ENCODE data around the gene USP54. TPM values are rescaled to one million over a fixed set of nuclear protein-coding genes. Genes with fewer than 3 reads are reported as not detected.

The USP54 gene
- total and polyA plus RNA-seq, 4 donors, result 1.3 to 10.4 (median 6.3) TPM

- Histone ChIP-seq H3K4me1 (ENCODE audit: control insufficient read depth in 4 of 4, insufficient read depth in 4 of 4, low read length in 3 of 4) (no peaks in the 10 kb centered on the region), H3K9ac (ENCODE audit: low read depth in 1 of 2, low read length in 2 of 2) (no peak overlapping the region), H3K27ac (ENCODE audit: low read depth in 1 of 2, low read length in 2 of 2) (no peak overlapping the region), H3K4me3 (ENCODE audit: low read depth in 1 of 3, low read length in 3 of 3) (no peak overlapping the region), H3K27me3 (ENCODE audit: control insufficient read depth in 4 of 4, insufficient read depth in 4 of 4, low read length in 3 of 4) (no peaks in the 10 kb centered on the region), H3K36me3 (ENCODE audit: control insufficient read depth in 4 of 4, insufficient read depth in 3 of 4, low read depth in 1 of 4, low read length in 3 of 4) (peaks cover 0 to 2% (median 0%) of the 10 kb centered on the region in 4 donors), H3K9me3 (ENCODE audit: control insufficient read depth in 4 of 4, low read length in 3 of 4) (no peaks in the 10 kb centered on the region)
- TF ChIP-seq ATF3 (IDR thresholded peaks at IDR 0.05), result no peak
- TF ChIP-seq ZBTB33 (IDR thresholded peaks at IDR 0.05), result no peak
- TF ChIP-seq SP1 (IDR thresholded peaks at IDR 0.05), result no peak
- TF ChIP-seq RXRA (IDR thresholded peaks at IDR 0.05), result no peak
- no peak for TF ChIP-seq REST (IDR thresholded peaks at IDR 0.05)
- no peak for TF ChIP-seq JUND (IDR thresholded peaks at IDR 0.05)
- no peak for TF ChIP-seq TAF1 (conservative IDR thresholded peaks at IDR 0.05)
- TF ChIP-seq EGR1 (IDR thresholded peaks at IDR 0.05; ENCODE audit: low read depth in 2 of 2), result no peak
- no peak for TF ChIP-seq YY1 (IDR thresholded peaks at IDR 0.05)
- no peak for TF ChIP-seq MAX (IDR thresholded peaks at IDR 0.05)
- TF ChIP-seq FOXA1 (IDR thresholded peaks at IDR 0.05), result no peak
- TF ChIP-seq CTCF (IDR thresholded peaks at IDR 0.05; ENCODE audit: low read depth, low read length, missing input control), result no peak
- TF ChIP-seq HNF4G (IDR thresholded peaks at IDR 0.05), result no peak
- no peak for TF ChIP-seq GABPA (IDR thresholded peaks at IDR 0.05 in 1 of 2, conservative IDR thresholded peaks at IDR 0.05 in 1 of 2)
- TF ChIP-seq FOXA2 (IDR thresholded peaks at IDR 0.05), result no peak
- no peak for TF ChIP-seq HNF4A (conservative IDR thresholded peaks at IDR 0.05)
- no peak for TF ChIP-seq NR2F2 (IDR thresholded peaks at IDR 0.05)
- TF ChIP-seq RAD21 (IDR thresholded peaks at IDR 0.05), result no peak
- no peak for DNase-seq (ENCODE audit: low spot score)
- WGBS, result 85% methylated on average over 1 of the region's 1 CpG
Observed at GRCh38 chr10:73534857-73535256, 56.3 kb downstream of the USP54 start.

Measured in liver (tissue), 9 donors.